ENCODE results near the gene ADAM12. TPM values are rescaled to one million over a fixed set of nuclear protein-coding genes. Genes with fewer than 3 reads are reported as not detected.

ADAM12 gene
- total RNA-seq, 1 donor from 2014 or later = 18.4 TPM

DNA sequence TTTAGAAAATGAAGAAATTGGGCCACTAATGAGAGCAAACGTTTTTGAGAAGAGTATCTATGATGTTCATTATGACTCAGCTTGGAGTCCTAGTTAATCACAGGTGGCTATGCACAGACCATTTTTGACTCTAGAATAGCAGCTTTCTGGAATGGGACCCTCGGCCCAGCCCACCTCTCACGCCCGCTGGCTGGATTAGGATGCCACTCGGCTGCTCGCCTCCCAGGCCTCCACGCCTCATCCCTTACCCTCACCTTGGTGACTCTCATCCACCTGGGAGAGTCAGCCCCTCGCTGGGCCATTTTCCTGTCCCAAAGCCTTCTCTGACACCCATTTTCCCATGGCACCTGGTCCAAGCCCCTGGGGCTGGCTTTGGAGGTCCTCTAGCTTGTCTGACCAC is 173.6 kb downstream of the ADAM12 start:
- Mint-ChIP-seq H3K4me1 (ENCODE audit: low read depth, unreplicated experiment) (peaks cover 17% of the 10 kb centered on the region), H3K36me3 (ENCODE audit: unreplicated experiment) (peaks cover 4% of the 10 kb centered on the region), H3K27ac (ENCODE audit: unreplicated experiment) (no peak overlapping the region), H3K4me3 (ENCODE audit: unreplicated experiment) (no peak overlapping the region), H3K9me3 (ENCODE audit: unreplicated experiment) (no peaks in the 10 kb centered on the region), H3K27me3 (ENCODE audit: unreplicated experiment) (no peaks in the 10 kb centered on the region)
- no peak for DNase-seq
- TF ChIP-seq, protein P1, sequence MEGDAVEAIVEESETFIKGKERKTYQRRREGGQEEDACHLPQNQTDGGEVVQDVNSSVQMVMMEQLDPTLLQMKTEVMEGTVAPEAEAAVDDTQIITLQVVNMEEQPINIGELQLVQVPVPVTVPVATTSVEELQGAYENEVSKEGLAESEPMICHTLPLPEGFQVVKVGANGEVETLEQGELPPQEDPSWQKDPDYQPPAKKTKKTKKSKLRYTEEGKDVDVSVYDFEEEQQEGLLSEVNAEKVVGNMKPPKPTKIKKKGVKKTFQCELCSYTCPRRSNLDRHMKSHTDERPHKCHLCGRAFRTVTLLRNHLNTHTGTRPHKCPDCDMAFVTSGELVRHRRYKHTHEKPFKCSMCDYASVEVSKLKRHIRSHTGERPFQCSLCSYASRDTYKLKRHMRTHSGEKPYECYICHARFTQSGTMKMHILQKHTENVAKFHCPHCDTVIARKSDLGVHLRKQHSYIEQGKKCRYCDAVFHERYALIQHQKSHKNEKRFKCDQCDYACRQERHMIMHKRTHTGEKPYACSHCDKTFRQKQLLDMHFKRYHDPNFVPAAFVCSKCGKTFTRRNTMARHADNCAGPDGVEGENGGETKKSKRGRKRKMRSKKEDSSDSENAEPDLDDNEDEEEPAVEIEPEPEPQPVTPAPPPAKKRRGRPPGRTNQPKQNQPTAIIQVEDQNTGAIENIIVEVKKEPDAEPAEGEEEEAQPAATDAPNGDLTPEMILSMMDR (IDR thresholded peaks at IDR 0.05; ENCODE audit: partially characterized antibody, unreplicated experiment) = no peak

- Mint-ChIP-seq H3K27me3 (ENCODE audit: unreplicated experiment) (no peaks in the 10 kb centered on the region), H3K27ac (ENCODE audit: unreplicated experiment) (no peak overlapping the region), H3K36me3 (ENCODE audit: unreplicated experiment) (peaks cover 4% of the 10 kb centered on the region), H3K4me3 (ENCODE audit: unreplicated experiment) (no peak overlapping the region), H3K4me1 (ENCODE audit: low read depth, unreplicated experiment) (peaks cover 17% of the 10 kb centered on the region), H3K9me3 (ENCODE audit: unreplicated experiment) (no peaks in the 10 kb centered on the region)
- TF ChIP-seq, protein P1 (IDR thresholded peaks at IDR 0.05; ENCODE audit: partially characterized antibody, unreplicated experiment) = no peak
- no peak for DNase-seq
These were observed 174.3 kb downstream of the ADAM12 start for GRCh38 chr10:126214021-126214420.

DNA sequence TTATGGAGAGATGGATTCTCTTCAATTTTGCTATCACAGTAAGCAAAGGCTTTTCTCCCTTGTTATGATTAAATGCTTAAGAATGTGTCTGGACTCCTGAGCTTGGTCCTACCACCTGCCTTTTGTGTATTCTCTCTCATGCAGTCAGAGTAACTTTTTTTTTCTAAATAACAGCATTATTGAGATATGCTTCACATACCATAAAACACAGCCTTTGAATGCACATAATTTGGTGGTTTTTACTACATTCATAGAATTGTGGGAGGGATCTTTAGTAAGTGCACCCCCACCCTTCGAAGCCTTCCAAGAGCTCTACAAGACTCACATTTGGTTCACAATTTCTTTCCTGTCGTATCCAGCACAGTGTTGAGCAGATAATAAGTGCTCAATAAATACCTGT is 175.5 kb downstream of the ADAM12 start:
- TF ChIP-seq, protein P1 (IDR thresholded peaks at IDR 0.05; ENCODE audit: partially characterized antibody, unreplicated experiment) = no peak
- Mint-ChIP-seq H3K9me3 (ENCODE audit: unreplicated experiment) (no peaks in the 10 kb centered on the region), H3K4me1 (ENCODE audit: low read depth, unreplicated experiment) (peaks cover 24% of the 10 kb centered on the region), H3K4me3 (ENCODE audit: unreplicated experiment) (no peak overlapping the region), H3K27me3 (ENCODE audit: unreplicated experiment) (no peaks in the 10 kb centered on the region), H3K36me3 (ENCODE audit: unreplicated experiment) (peaks cover 4% of the 10 kb centered on the region), H3K27ac (ENCODE audit: unreplicated experiment) (no peak overlapping the region)
- DNase-seq = no peak

DNA sequence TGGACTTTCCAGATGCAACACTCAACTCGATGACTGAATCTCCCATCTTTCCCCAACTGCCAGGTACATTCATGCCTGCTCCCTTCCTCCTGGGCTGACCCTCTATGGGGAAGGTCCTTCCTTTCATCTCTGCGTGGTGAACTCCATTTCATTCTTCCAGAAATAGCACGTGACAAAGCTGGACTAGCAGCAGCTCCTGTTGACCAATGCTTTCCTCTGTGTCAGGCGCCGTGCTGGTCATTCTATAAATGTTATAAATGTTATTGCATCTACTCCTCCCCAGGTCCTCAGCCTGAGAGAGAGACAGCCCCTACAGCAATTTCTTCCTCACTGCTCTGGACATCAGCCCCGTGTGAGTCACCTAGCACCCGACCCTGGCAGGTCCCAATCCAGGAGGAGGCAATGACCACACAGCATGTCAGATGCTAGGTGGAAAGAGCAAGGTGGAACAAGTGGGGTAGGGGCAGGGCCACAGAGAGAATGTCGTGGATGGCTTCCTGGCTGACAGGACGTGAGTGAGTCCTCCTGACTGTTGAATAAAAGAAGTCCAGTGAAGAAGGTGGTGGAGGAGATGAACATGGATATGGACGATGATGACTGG is 178.1 kb downstream of the ADAM12 start:
- no peak overlapping the region for H3K27ac Mint-ChIP-seq (ENCODE audit: unreplicated experiment)
- H3K27me3 Mint-ChIP-seq (ENCODE audit: unreplicated experiment) = no peaks in the 10 kb centered on the region
- peaks cover 2% of the 10 kb centered on the region for H3K9me3 Mint-ChIP-seq (ENCODE audit: unreplicated experiment)
- TF ChIP-seq, protein P1 (IDR thresholded peaks at IDR 0.05; ENCODE audit: partially characterized antibody, unreplicated experiment) = no peak
- no peak overlapping the region for H3K4me3 Mint-ChIP-seq (ENCODE audit: unreplicated experiment)
- H3K36me3 Mint-ChIP-seq (ENCODE audit: unreplicated experiment) = peaks cover 8% of the 10 kb centered on the region
- peaks cover 10% of the 10 kb centered on the region for H3K4me1 Mint-ChIP-seq (ENCODE audit: low read depth, unreplicated experiment)
- no peak for DNase-seq

GRCh38 chr10:126209451-126209850 is 178.8 kb downstream of the ADAM12 start:
- DNase-seq = no peak
- TF ChIP-seq, protein P1 (IDR thresholded peaks at IDR 0.05; ENCODE audit: partially characterized antibody, unreplicated experiment) = no peak
- H3K36me3 Mint-ChIP-seq (ENCODE audit: unreplicated experiment) = peaks cover 8% of the 10 kb centered on the region

More at GRCh38 chr10:126209451-126209850, 178.8 kb downstream of the ADAM12 start:
- Mint-ChIP-seq H3K9me3 (ENCODE audit: unreplicated experiment) (peaks cover 2% of the 10 kb centered on the region), H3K27ac (ENCODE audit: unreplicated experiment) (no peak overlapping the region), H3K4me3 (ENCODE audit: unreplicated experiment) (no peak overlapping the region), H3K27me3 (ENCODE audit: unreplicated experiment) (no peaks in the 10 kb centered on the region), H3K4me1 (ENCODE audit: low read depth, unreplicated experiment) (peaks cover 10% of the 10 kb centered on the region)

All from glutamatergic neuron (in vitro differentiated cells).